Hair follicle dermal papilla cell (primary cell): Measurements from ENCODE around the gene POTEF. TPM values are rescaled to one million over a fixed set of nuclear protein-coding genes. Genes with fewer than 3 reads are reported as not detected.

Source experiments
- small RNA-seq: library from RNA; depleted of rRNA; stranded (forward); fragments of <200 nt; gene quantifications from one replicate; pipeline ENCODE3, GENCODE V24; 2012
- total RNA-seq: library from RNA; depleted of rRNA; stranded (reverse); fragments of >200 nt; gene quantifications from 2 replicates; pipeline ENCODE4 v1.2.3, GENCODE V29; 2012

Gene POTEF
- 0.12 TPM in 1 of 2 replicates, not detected in the other for total RNA-seq

DNA sequence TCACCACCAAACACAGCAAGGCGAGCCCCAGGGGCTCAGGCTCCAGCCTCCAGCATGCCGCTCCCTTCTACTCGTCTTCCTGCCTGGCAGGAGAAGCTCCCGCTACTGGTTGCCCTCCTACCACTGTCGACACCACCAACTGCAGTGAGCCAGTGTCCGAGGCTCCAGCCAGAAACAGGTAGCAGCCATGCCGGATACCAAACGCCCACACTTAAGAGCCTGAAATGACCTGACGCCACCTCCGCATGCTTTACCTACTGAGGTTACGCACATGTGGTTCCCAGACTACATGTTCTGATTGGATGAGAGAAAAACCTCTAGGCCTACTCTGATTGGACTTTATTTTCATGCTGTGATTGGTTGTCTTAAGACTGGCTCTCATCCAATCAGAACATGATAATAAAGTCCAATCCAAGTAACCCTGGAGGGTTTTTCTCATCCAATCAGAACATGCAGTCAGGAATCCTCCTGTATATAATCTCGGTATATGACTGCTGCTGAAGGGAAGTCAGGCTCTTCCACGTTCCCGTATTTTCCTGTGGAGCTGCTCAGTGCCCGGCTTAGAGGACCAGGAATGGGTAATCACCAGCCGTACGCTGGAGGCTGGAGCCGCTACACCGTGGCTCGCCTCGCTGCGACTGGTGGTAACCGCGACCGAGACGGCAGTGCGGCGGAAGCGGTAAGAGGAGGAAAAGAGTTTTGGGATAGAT is at the start of gene POTEF:
Gene POTEF, minus strand, starts transcription at position 103 of the 710 bp plus-strand sequence. CDS start 8,707 bp downstream, outside the sequence.

DNA sequence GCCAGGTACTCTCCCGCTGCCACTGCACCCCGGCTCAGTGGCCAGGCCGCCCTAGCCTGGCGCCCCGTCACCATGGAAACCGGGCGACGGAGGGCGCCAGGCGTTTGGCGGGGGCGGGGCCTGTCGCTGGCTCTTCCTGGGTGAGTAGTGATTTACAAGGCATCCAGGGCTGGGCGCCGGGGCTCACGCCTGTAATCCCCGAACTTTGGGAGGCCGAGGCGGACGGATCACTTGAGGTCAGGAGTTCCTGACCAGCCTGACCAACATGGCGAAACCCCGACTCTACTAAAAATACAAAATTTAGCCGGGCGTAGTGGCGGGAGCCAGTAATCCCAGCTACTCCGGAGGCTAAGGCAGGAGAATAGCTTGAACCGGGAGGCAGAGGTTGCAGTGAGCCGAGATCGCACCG is 16.0 kb upstream of the POTEF start, which contains the start of gene CCDC74B:
Gene CCDC74B, minus strand, starts transcription at position 107 of the 409 bp plus-strand sequence. CDS start 116 bp downstream, outside the sequence.

Small RNA genes lying within 50 kb of the gene (small RNA-seq; reads per million reads assigned to genes)
- not detected for gene AC018865.2
- gene RNU6-1049P: not detected

Other genes with a start within 250 kb of the POTEF start
- gene RAB6C, start 149.6 kb downstream of the POTEF start, total RNA-seq: not detected in 2 replicates
- gene CCDC74B, start 15.9 kb upstream of the POTEF start, total RNA-seq: 6.7 and 10.2 TPM in 2 replicates
- gene SMPD4, start 52.4 kb upstream of the POTEF start, total RNA-seq: 23.1 and 25.3 TPM in 2 replicates
- gene MZT2B, start 53.0 kb upstream of the POTEF start, total RNA-seq: 94.6 and 97.4 TPM in 2 replicates
- not detected in 2 replicates for gene TUBA3E, start 69.2 kb upstream of the POTEF start, total RNA-seq
- gene IMP4, start 213.7 kb upstream of the POTEF start, total RNA-seq: 62.9 and 67.7 TPM in 2 replicates
- 20.5 and 21.4 TPM in 2 replicates for gene PTPN18, start 226.8 kb upstream of the POTEF start, total RNA-seq